HG02763 (cell line): Measurements from ENCODE around the gene TRIM37.
A peak's percentile ranks its signal among the peaks of the same experiment; 100 is the strongest.

ENCODE experiments used
- ATAC-seq: cut with Tn5 transposase; IDR thresholded peaks from one replicate; pipeline ENCODE4 v1.9.1; 2021; ENCODE audit warnings: mild to moderate bottlenecking, moderate library complexity; ENCODE audit not compliant: unreplicated experiment

Gene TRIM37

GRCh38 chr17:59046192-59046591 is 60.5 kb downstream of the TRIM37 start:
- ATAC-seq, result no peak

GRCh38 chr17:59038734-59039133 is 67.9 kb downstream of the TRIM37 start:
- ATAC-seq, result no peak

GRCh38 chr17:59037960-59038359 is 68.7 kb downstream of the TRIM37 start:
- ATAC-seq, result no peak

GRCh38 chr17:59030811-59031210 is 75.9 kb downstream of the TRIM37 start:
- ATAC-seq, result no peak

- no peak for ATAC-seq
Observed at GRCh38 chr17:59028328-59028727, 78.4 kb downstream of the TRIM37 start.

GRCh38 chr17:59027750-59028149 is 78.9 kb downstream of the TRIM37 start:
- no peak for ATAC-seq

- no peak for ATAC-seq
Observed at GRCh38 chr17:59026176-59026939, 80.3 kb downstream of the TRIM37 start.

- no peak for ATAC-seq
Observed at GRCh38 chr17:59024916-59025315, 81.8 kb downstream of the TRIM37 start.

GRCh38 chr17:59018019-59018418 is 88.7 kb downstream of the TRIM37 start:
- ATAC-seq, result no peak

GRCh38 chr17:59011975-59012374 is 94.7 kb downstream of the TRIM37 start:
- ATAC-seq, result no peak

GRCh38 chr17:59010026-59010425 is 96.7 kb downstream of the TRIM37 start:
- ATAC-seq, result no peak

- ATAC-seq, result no peak
Observed at GRCh38 chr17:59008737-59009136, 97.9 kb downstream of the TRIM37 start.

- no peak for ATAC-seq
Observed at GRCh38 chr17:59007995-59008394, 98.7 kb downstream of the TRIM37 start.

- ATAC-seq, result no peak
Observed at GRCh38 chr17:59004338-59005111, 102.2 kb downstream of the TRIM37 start.

GRCh38 chr17:59003860-59004259 is 102.8 kb downstream of the TRIM37 start:
- ATAC-seq, result no peak

GRCh38 chr17:59002848-59003247 is 103.8 kb downstream of the TRIM37 start:
- ATAC-seq, result no peak

- ATAC-seq, result no peak
Observed at GRCh38 chr17:59002126-59002525, 104.6 kb downstream of the TRIM37 start.

GRCh38 chr17:59001158-59001814 is 105.4 kb downstream of the TRIM37 start:
- ATAC-seq, result peak; percentile 90

GRCh38 chr17:59000022-59000421 is 106.7 kb downstream of the TRIM37 start:
- ATAC-seq, result no peak

GRCh38 chr17:58999500-58999899 is 107.2 kb downstream of the TRIM37 start:
- no peak for ATAC-seq

- no peak for ATAC-seq
Observed at GRCh38 chr17:58998871-58999270, 107.8 kb downstream of the TRIM37 start.
